HG03457 (cell line): ENCODE results near the gene MARCHF10.

Experiments used
- ATAC-seq: cut with Tn5 transposase; IDR thresholded peaks from one replicate; pipeline ENCODE4 v1.9.1; 2021; ENCODE audit warnings: moderate number of reproducible peaks; ENCODE audit not compliant: unreplicated experiment

The MARCHF10 gene

GRCh38 chr17:62755141-62755851 is 52.8 kb downstream of the MARCHF10 start:
- ATAC-seq: no peak

GRCh38 chr17:62754631-62755030 is 53.5 kb downstream of the MARCHF10 start:
- no peak for ATAC-seq

- ATAC-seq: no peak
Measured at GRCh38 chr17:62753562-62753961, 54.6 kb downstream of the MARCHF10 start.

DNA sequence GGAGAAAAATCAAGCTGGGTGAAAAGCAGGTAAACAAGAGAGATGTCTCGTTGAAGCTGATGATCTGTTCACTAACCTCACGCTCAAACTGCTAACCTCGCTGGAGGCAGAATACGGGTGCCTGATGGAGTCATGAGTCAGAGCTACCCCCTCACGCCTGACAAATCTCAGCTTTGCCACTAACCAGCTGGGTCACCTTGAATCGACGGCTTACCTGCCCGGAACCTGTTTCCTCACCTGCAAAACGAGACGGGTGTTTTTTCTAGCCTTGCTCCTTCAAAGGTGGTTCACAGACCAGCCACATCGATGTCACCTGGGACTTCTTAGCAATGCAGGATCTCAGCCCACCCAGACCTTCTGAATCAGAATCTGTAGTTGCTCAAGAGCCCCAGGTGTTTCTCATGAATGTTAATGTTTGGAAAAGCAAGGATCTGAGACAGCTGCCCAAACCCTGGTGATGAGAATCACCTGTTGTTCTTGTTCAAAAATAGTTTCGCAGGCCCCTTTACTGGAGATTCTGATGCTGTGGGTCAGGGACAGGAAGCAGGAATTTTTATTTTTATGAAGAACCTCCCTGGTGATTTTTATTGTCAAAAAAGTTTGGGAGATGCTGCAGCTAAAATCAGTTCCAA is 56.9 kb downstream of the MARCHF10 start:
- no peak for ATAC-seq

- ATAC-seq: no peak
Measured at GRCh38 chr17:62750631-62751051, 57.5 kb downstream of the MARCHF10 start.

DNA sequence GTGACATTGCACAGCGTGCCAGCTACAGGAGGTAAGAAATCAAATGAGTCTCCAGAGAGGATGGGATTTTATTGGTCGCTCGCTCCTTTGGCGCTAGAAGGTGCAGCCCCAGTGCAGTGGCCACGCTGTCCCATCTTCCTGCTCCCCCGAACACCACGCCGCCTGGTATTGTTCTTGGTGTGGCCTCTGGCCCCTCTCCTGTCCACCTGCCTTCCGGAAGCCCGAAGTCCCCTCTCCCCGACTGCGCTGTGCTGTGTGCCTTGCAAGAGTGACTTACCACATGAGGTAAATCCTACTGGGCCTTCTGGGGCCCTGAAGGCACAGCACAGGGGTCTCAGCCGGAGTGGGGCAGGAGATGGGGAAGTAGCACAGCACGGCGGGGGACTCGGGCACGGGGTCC is 58.2 kb downstream of the MARCHF10 start:
- ATAC-seq: no peak

GRCh38 chr17:62746941-62747340 is 61.2 kb downstream of the MARCHF10 start:
- no peak for ATAC-seq

DNA sequence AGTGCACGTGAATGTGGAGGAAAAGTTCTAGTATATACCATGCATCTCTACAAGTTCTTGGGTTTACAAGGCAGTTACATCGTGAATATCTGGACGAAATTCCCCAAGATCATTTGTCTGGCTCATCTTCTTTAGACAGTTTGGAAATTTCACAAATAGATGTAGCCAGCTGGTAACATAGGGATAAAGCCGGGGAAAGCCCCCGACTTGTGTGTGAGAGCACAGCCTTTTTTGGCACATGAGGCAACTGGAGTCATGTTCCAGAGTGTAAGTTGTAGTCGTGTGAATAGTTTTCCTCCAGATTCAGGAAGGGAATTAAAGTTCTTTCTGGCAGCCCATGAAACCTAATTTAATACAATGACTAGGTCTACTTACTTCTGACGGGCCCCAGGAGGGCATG is 62.3 kb downstream of the MARCHF10 start:
- no peak for ATAC-seq

GRCh38 chr17:62744259-62744658 is 63.9 kb downstream of the MARCHF10 start:
- no peak for ATAC-seq

DNA sequence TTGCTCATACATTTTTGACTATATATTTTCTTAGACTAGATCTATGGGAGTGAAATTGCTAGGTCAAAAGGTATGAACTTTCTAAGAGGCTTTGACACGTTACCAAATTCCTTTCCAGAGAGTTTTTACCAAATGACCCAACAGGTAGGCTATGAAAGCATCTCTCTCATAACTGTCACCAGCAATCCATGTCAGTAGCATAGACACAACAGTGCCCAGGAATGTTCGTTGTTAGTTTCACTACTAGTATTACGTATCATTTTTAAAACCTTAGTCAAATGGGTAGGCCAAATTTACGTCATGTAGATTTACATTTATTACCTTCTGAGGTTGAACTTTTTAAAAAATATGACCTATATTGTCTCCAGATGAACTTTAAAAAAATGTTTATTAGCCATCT is 66.8 kb downstream of the MARCHF10 start:
- ATAC-seq: no peak

DNA sequence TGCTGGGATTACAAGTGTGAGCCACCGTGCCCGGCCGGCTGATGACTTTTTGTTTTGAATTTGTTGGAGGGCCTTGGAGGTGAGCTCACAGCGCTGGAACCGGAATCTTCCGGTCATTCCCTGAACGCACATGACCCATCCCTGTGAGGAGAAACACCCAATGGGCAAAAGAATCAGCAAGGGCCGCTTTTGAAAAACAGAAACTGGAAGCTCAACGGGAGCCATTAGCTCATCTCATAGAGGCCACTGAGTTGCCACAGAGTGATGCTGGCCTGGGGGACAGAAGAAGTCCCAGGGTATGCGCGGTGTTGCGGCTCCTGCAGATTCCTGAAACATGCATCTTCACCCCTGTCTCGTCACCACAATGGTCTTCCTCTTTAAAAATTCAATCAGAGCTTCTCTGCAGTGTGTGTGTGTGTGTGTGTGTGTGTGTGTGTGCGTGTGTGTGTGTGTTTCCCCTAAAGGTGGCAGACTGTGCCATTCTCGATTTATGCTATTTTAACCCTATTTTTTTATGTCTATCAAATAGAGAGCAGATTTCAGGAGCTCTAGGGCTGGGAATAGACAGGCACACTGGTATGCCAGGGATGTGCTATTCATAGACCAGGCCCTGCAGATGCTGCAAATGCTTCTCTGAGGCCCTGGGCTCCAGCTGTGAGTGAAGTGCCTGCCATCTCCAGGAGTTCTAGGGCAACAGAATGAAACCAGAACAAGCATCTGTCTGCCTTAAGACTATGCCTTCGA is 68.3 kb downstream of the MARCHF10 start:
- no peak for ATAC-seq

GRCh38 chr17:62738281-62738680 is 69.8 kb downstream of the MARCHF10 start:
- ATAC-seq: no peak

DNA sequence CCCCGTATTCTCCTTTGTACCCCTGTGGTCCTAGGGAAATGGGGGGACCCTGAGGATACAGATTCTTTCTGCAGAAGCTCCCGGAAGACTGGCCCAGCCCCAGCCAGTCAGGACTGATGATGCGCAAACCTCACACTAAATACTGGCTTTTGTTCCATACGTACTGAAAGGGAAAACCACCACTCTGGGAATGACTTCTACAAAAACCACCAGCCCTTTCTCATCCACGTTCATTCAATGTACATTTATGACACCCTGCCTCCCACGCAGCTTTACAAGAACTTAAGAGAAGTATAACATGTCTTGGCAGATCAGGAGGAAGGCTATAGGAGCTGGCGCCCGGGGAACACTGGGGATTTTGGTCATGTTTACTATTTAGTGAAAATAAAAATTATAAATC is 70.6 kb downstream of the MARCHF10 start:
- ATAC-seq: no peak

DNA sequence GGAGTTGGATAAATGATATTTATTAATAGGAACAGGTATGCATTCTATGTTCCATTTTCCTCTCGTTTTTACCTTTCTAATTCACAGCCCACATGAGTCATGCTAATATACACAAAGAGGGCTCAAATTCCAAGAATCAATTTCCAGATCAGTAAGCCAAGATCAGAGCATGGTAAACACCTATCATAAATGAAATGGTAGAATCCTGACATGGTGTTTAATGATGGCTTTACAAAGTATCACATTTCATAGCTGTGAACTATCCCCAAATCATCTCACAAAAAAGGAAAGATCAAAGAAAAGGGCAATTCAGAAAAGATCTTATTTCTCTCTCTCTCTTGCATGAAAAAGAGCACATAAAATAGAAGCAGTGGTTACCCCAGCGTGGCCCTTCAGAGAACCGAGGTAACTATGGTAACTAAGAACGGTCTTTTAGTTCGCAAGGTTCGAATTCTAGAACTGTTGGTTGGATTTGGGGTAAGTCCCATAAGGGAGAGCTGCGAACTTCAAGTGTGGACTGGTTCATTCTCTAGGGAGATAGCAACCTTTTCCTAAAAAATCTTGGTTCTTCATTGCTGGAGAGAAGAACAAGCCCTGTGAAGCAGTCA is 73.0 kb downstream of the MARCHF10 start:
- no peak for ATAC-seq

DNA sequence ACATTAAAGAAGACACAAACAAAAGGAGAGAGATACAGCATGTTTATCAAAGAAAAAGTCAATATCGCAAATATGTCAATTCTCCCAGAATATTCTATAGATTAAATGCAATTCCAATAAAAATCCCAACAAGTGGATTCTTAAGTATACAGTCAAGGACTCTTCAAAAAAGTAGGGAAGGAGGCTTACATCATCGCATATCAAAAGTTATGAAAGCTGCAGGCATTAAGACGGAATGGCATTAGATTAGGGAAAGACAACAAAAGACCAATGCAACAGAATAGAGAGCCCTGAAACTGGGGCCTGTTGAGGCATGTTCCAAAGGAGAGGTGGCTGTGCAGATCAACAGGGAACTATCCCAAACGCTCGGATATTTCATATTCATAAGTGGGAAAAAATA is 76.0 kb downstream of the MARCHF10 start:
- ATAC-seq: no peak

DNA sequence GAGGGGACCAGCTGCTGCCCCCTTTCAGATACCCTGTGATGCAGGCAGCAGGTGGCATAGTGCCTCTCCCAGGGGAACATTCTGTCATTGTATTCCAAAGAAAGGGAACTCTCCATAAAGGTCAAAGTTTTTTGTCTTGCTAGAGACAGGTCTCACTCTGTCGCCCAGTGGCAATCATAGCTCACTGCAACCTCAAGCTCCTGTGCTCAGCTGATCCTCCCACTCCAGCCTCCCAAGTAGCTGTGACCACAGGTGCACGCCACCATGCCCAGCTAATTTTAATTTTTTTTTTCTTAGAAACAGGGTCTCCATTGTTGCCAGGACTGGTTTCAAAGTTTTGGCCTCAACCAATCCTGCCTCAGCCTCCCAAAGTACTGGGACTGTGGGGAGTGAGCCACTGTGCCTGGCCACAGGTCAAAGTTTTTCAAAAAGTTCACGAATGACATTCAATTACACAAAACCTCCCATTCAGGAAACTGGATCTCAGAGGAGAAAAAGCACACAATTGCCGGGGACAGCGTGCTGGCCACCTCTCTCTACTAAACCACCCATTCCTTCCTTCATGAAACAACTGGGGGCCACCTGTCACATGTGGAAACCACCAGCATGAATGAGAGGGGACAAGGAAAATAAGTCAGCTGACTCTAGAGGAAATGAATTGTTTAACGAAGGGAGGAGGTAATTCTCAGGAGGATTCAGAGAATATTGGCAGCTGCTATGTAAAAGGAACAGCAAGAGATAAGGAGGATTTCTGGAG is 80.0 kb downstream of the MARCHF10 start:
- no peak for ATAC-seq

GRCh38 chr17:62725791-62726249 is 82.3 kb downstream of the MARCHF10 start:
- ATAC-seq: no peak

DNA sequence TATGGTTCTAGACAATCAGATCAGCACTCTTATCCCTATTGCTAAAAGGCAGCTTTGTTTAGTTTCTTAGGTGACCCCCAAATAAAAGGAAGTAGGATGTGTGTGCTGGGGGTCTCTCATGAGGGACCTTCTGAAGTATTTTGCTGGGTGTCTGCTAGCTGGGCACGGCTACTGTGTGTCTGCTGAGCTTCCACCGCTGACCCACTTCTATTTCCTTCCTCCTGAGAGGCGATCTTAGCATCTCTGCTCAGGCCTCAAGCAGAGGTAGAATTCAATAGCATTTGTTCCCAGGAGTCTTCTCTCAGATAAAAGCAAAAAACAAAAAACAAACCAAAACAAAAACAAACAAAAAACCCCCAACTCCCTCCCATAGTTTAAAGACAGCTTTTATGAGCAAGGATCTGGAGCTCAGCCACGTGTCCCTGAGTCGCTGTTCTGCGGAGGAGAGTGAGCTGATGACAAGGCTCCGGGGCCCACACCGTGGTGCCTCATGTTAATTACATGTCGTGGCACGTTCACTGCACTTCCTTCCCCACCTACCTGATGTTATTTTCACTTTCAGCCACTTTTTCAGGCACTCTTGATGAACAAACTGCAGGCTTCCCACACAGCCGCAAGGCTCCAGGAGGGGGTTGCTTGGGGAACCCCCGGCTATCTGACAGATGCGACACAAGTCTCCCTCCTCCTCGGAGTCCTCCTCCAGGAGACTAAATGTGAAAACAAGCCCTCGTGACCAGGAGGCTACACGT is 83.5 kb downstream of the MARCHF10 start:
- ATAC-seq: peak; percentile 89

GRCh38 chr17:62723842-62724241 is 84.3 kb downstream of the MARCHF10 start:
- ATAC-seq: no peak

- ATAC-seq: no peak
Measured at GRCh38 chr17:62722625-62723024, 85.5 kb downstream of the MARCHF10 start.
